OCI-M1 (cell line): ENCODE data around the gene VRK2.
"Not testable (repeated sequence)": the region's sequence is repeated elsewhere in the genome, so short reads cannot be mapped to it uniquely, and the experiment has no call there.

ENCODE experiments used
- DNase-seq: peaks from one replicate; lab custom pipeline; 2025; lab: John Stamatoyannopoulos, UW

Gene VRK2

GRCh38 chr2:58109481-58109880 lies 62.9 kb downstream of the VRK2 start:
- DNase-seq, result no peak

- DNase-seq, result no peak
Observed at GRCh38 chr2:58110765-58111164, 64.2 kb downstream of the VRK2 start.

GRCh38 chr2:58113563-58113962 lies 67.0 kb downstream of the VRK2 start:
- DNase-seq, result not testable (repeated sequence)

GRCh38 chr2:58120626-58121229 lies 74.1 kb downstream of the VRK2 start:
- DNase-seq, result no peak

DNA sequence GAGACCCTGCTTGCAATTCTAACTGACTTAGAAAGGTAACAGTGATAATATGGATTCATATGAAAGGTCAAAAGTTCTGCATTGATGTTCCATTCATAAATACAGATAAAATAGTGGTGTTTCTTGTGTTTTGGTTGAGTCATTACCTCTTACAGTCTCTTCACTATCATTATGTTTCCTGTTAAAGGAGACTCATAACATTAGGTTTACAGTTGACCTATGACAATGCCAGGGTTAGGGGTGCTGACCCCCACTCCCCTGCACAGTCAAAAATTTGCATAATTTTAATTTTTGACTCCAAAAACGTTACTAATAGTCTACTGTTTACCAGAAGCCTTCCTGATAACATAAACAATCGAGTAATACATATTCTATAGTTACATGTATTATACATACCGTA lies 75.4 kb downstream of the VRK2 start:
- no peak for DNase-seq

DNA sequence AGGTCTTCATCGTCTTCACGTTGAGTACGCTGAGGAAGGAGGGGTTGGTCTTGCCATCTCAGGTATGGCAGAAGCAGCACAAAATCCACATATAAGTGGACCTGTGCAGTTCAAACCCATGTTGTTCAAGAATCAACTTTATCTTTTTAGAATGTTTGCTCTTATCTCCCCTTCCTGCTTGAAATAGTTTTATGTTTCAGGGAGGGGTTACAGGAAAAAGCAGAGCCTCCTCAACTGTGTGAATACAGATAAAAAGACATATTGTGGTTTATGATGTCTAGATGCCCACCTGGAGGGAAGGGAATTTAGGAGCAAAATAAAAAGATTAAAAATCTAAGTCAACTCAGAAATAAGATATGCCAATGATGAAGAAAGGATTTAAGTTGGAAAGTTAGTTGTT lies 75.9 kb downstream of the VRK2 start:
- peak; percentile 48 for DNase-seq

GRCh38 chr2:58127111-58127510 lies 80.5 kb downstream of the VRK2 start:
- no peak for DNase-seq

GRCh38 chr2:58130238-58130637 lies 83.6 kb downstream of the VRK2 start:
- DNase-seq, result no peak

GRCh38 chr2:58131191-58132011 lies 84.8 kb downstream of the VRK2 start:
- DNase-seq, result peak; percentile 28

DNA sequence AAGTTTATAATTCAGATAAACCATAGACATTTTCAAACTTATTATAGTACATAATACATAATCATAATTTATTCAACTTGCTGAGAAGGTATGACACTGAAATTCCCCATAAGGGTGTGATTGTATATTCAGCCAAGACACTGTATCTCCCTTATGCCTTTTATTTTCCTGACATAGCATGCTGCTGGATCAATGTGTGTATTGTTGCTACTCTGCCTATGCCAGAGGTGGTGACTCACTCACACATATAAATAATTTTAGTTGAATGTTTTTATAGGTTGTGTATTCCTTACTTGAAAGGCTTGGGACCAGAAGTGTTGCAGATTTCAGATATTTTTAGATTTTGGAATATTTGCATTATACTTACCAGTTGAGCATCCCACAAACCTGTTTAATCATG lies 86.8 kb downstream of the VRK2 start:
- DNase-seq, result no peak

GRCh38 chr2:58135861-58136260 lies 89.3 kb downstream of the VRK2 start:
- no peak for DNase-seq

DNA sequence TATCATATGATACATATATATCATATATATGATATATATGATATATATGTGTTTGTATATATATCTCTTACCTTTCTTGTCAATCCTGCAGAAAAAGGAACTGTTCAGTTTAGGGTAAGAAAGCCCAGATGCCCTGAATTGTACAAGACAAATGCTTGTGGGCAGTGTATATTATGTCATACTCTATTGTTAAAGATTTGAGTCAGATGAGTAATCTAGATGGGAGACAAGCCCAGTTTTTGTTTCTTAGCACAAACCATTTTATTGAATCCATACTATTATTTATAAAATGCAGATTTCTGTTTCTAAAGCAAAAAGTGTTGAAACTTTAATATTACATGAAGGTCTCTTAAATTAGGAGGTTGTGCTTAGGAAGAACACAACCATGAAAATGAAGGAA lies 90.6 kb downstream of the VRK2 start:
- DNase-seq, result peak; percentile 14

- no peak for DNase-seq
Observed at GRCh38 chr2:58137856-58138255, 91.2 kb downstream of the VRK2 start.

- no peak for DNase-seq
Observed at GRCh38 chr2:58138396-58139030, 91.9 kb downstream of the VRK2 start.

DNA sequence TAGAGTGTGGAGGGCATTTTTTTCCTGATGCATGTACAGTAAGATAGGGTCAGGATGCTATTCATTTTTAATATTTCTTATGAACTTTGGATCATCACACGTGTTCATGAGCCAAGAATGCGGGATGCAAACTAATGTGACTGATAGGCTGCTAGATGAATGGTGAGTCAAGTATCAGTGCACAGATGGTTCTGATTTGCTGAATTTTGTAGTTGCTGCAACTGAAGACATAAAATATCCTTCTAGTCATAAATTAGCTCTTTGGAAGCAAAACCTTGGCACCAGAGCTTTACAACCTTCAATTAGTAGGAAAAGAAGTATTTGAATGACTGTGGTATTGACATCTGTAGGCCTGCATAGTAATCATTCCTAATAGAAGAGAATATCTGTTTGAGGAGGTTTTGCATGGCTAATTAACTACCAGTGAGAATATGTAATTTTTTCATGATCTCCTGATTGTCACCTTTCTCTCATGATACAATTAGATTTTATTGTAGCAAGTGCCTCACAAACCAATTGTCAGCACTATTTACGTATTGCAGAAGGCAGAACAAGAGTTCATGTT lies 94.0 kb downstream of the VRK2 start:
- no peak for DNase-seq

- DNase-seq, result not testable (repeated sequence)
Observed at GRCh38 chr2:58145769-58146168, 99.2 kb downstream of the VRK2 start.

DNA sequence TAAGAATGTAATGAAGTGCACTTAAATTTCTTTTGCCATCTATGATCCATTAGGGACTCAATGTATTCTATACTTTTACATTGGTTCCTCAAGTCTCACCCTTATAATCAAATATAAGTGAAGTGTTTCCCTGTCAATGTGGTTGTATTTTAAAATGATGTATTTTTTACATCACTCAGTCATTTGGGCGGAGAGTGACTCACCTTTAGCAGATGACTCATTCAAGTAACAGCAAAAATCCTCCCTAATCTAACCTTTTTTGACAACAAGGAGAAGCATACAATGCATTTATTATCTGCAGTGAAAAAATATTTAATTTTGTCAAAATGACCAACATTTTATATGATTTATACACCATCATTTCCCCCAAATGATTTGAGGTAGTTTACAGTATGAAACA lies 100.1 kb downstream of the VRK2 start:
- DNase-seq, result no peak

DNA sequence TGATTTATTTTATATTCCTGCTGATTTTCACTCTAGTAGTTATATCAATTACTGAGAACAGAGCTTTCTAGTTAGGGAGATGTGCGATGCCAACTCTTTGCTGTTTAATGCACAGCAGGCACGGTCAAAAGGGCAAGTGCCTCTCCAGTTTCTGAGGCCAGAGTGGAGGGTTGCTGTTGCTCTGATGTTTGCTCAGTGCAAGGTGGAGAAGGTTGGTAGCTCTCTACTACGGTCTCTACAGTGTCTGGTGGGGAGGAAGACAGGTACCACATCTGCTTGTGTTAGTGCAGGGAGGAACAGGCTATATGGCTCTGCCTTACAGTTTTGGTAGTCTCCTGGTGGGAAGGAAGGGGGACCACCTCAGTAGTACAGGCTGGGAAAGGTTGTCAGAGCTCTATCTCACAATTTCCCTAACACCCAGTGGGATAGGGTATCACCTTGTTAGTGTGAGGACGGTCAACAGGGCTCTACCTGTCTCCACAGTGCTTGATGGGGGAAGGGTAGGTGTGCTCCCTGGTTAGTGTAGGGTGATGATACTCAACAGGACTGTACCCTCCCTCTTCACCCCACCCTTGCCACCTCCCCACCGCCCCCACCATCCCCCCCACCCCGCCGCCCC lies 108.7 kb downstream of the VRK2 start:
- DNase-seq, result no peak

GRCh38 chr2:58156780-58157179 lies 110.2 kb downstream of the VRK2 start:
- no peak for DNase-seq

DNA sequence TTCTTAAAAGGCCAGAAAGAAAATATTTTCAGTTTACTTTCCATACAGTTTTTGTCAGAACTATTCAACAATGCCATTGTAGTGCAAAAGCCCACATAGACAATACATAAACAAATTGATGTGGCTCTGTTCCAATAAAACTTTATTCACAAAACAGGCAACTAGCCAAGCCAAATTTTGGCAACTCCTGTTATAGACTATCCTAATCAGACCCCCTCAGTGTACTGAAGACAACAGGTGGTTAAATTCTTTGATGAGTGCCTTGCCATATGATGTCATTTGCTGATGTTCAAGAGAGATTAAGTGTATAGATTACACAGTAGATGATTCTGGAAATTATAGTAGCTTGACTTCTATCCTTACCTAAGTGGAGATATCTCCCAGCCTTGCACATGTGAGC lies 111.1 kb downstream of the VRK2 start:
- DNase-seq, result no peak

DNA sequence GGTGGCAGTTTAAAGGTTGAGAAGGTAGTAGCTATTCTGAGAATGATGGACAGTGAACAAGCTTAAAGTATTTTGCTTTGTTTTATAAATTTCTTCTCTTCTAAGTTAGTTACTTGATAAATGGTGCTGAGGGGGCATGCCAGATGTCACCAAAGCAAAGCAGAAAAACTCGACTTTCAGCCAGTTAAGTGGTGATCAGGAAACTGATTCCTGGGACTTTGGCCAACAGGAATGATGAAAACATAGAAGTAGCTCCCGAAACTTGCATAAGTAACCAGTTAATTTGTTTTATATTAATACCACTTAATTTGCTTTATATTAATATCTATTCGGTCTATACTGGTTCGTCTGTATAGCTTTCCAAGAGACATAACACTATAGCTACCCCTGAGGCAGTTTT lies 111.9 kb downstream of the VRK2 start:
- no peak for DNase-seq

DNA sequence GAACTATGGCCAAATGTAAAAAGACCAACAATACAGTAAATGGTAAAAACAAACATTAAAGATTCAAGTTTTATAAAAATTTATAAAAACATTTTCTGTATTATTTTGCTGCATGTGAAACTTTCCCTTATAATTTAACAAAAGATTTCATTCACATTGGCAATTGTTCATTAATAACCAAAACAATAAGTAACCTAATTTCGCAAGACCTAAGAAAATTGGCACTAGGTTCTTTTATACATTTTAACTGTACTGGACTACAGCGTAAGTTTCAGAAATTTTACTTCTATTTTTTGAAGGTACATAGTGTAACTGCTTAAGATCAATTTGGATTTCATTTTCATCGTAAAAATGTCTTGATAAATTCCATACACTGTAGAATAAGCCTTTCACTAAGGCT lies 117.3 kb downstream of the VRK2 start:
- DNase-seq, result no peak

DNA sequence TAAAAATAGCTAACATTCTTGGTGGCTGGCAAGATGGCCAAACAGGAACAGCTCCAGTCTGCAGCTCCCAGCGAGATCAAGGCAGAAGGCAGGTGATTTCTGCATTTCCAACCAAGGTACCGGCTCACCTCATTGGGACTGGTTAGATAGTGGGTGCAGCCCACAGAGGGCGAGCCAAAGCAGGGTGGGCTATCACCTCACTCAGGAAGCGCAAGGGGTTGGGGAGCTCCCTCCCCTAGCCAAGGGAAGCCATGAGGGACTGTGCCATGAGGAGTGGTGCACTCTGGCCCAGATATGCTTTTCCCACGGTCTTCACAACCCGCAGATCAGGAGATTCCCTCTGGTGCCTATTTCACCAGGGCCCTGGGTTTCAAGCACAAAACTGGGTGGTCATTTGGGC lies 121.5 kb downstream of the VRK2 start:
- not testable (repeated sequence) for DNase-seq
